GM12878 (cell line): Measurements from ENCODE around the gene MEGF6. TPM values are rescaled to one million over a fixed set of nuclear protein-coding genes. Genes with fewer than 3 reads are reported as not detected.

Experiments used
- ATAC-seq: fragments of 200-7000 bp; cut with Tn5 transposase; 3 replicates; pipeline ENCODE4 v1.9.1; 2020; ENCODE audit warnings: mild to moderate bottlenecking, moderate library complexity
- BruUV-seq: library from RNA; stranded (reverse); fragments of 400-500 nt; replicated peaks from 2 replicates; lab custom pipeline; 2021; lab: Mats Ljungman, UMichigan
- CTCF ChIA-PET: fragments of 300-600 bp; sonication (Branson Sonifier 250); formaldehyde crosslinking; extraction: SDS; loops from one replicate; lab custom pipeline; 2021; ENCODE audit warnings: inconsistent platforms; lab: Yijun Ruan, JAX
- POLR2A ChIA-PET: fragments of 350-600 bp; formaldehyde crosslinking; extraction: SDS; loops from one replicate; lab custom pipeline; 2021; ENCODE audit warnings: inconsistent platforms; lab: Charles Lee
- RAD21 ChIA-PET: fragments of 300-600 bp; sonication (Branson Sonifier 250); formaldehyde crosslinking; loops from one replicate; lab custom pipeline; 2023; ENCODE audit warnings: antibody characterized with exemption; ENCODE audit not compliant: unreplicated experiment; lab: Charles Lee
- SMC1A ChIA-PET: fragments of 300-600 bp; sonication (Branson Sonifier 250); formaldehyde crosslinking; loops from one replicate; lab custom pipeline; 2023; ENCODE audit not compliant: unreplicated experiment, uncharacterized antibody; lab: Charles Lee
- DNase-seq: peaks from one replicate; pipeline ENCODE4 v3.0.0-alpha.2; 2011; ENCODE audit warnings: low read depth, low spot score
- FAIRE-seq: peaks from 3 replicates; lab custom pipeline; 2011; peaks lifted over from hg19 to GRCh38; lab: Jason Lieb, UNC
- H2AFZ ChIP-seq: 2 replicates; pipeline ENCODE4 v1.6.0; 2011; ENCODE audit warnings: low read depth, low read length, control low read depth; ENCODE audit not compliant: control insufficient read depth
- H3K27ac ChIP-seq: 2 replicates; pipeline ENCODE4 v1.5.1; 2011; ENCODE audit warnings: control low read depth; ENCODE audit not compliant: control insufficient read depth, insufficient read depth
- H3K27me3 ChIP-seq, 2 experiments: replicated peaks in 1 of 2; 2 replicates each; pipeline versions ENCODE4 v1.6.0 to v1.6.1; 2011; ENCODE audit warnings: low read length in 1 of 2; ENCODE audit not compliant: control insufficient read depth in 2 of 2, insufficient read depth in 2 of 2
- H3K36me3 ChIP-seq, 2 experiments: 2 replicates each; pipeline ENCODE4 v1.5.1; 2011; ENCODE audit warnings: low read length in 1 of 2; ENCODE audit not compliant: control insufficient read depth in 2 of 2, insufficient read depth in 2 of 2
- H3K4me1 ChIP-seq: 2 replicates; pipeline ENCODE4 v1.6.1; 2011; ENCODE audit warnings: mild to moderate bottlenecking, low read length, moderate library complexity, mixed read lengths; ENCODE audit not compliant: control insufficient read depth, insufficient read depth
- H3K4me2 ChIP-seq: 2 replicates; pipeline ENCODE4 v1.6.0; 2011; ENCODE audit warnings: control low read depth; ENCODE audit not compliant: control insufficient read depth, insufficient read depth
- H3K4me3 ChIP-seq: fragments of 200-600 bp; sonication (generic); 2 replicates; pipeline ENCODE4 v1.5.1; 2016
- H3K79me2 ChIP-seq: 2 replicates; pipeline ENCODE4 v1.6.0; 2011; ENCODE audit warnings: low read length; ENCODE audit not compliant: control insufficient read depth, insufficient read depth
- H3K9ac ChIP-seq: 2 replicates; pipeline ENCODE4 v1.8.0; 2011; ENCODE audit warnings: low read length, control low read depth, mixed read lengths; ENCODE audit not compliant: control insufficient read depth, insufficient read depth
- H3K9me3 ChIP-seq: replicated peaks from 3 replicates; pipeline ENCODE4 v1.5.1; 2011; ENCODE audit warnings: mild to moderate bottlenecking, low read length; ENCODE audit not compliant: control insufficient read depth, insufficient read depth
- H4K20me1 ChIP-seq: 2 replicates; pipeline ENCODE4 v1.6.0; 2011; ENCODE audit not compliant: control insufficient read depth, insufficient read depth
- JUND ChIP-seq: IDR thresholded peaks from 2 replicates; pipeline ENCODE4 v1.6.1; 2012; ENCODE audit warnings: low read depth, mild to moderate bottlenecking, low read length, improper control_type of control experiment, moderate library complexity
- SUPT20H ChIP-seq: IDR thresholded peaks from 2 replicates; pipeline ENCODE4 v1.6.1; 2011; ENCODE audit warnings: low read depth, mild to moderate bottlenecking, low read length, moderate library complexity, borderline replicate concordance; ENCODE audit not compliant: control insufficient read depth
- TCF7 ChIP-seq: IDR thresholded peaks from 2 replicates; pipeline ENCODE4 v1.6.1; 2014; ENCODE audit warnings: antibody characterized with exemption, borderline replicate concordance
- YY1 ChIP-seq: IDR thresholded peaks from 2 replicates; pipeline ENCODE4 v1.6.1; 2011; ENCODE audit warnings: low read depth, mild to moderate bottlenecking, low read length
- WGBS: methylation state at CpG from one replicate; pipeline ENCODE4 v1.1.6; 2016; ENCODE audit warnings: low lambda C conversion rate; ENCODE audit not compliant: insufficient replicate concordance, insufficient coverage; ENCODE audit errors: missing lambda C conversion rate; 5-methylcytosine and 5-hydroxymethylcytosine counted together
- in situ Hi-C: fragments of 300-500 bp; cut with MboI; formaldehyde crosslinking; loops from 9 replicates; pipeline ENCODE4 v1.14.3; 2018; ENCODE audit warnings: mixed read lengths
- intact Hi-C: fragments of 100-400 bp; cut with micrococcal nuclease; formaldehyde crosslinking; loops from one replicate; pipeline ENCODE4 v1.14.2; 2022; ENCODE audit not compliant: unreplicated experiment
- polyA plus RNA-seq, 11 experiments: library from polyadenylated mRNA; depleted of rRNA in 4 of 11; unstranded in 6 of 11; stranded (reverse) in 5 of 11; fragments of >200 nt; fragmentation: Nextera tagmentation in 4 of 11; fragmentation: Illumina TruSeq in 1 of 11; extraction: Ambion mirVana in 4 of 11; extraction: Trizol in 1 of 11; gene quantifications; 1 replicate in 1 of 11; 2 replicates in 10 of 11; pipeline versions ENCODE4 v1.2.1 to v1.2.3, GENCODE V29; 2011 to 2016; ENCODE audit warnings: inconsistent platforms in 2 of 11, missing spikeins in 2 of 11, low read depth in 1 of 11
- total RNA-seq, 4 experiments: library from RNA; depleted of rRNA in 3 of 4; stranded (reverse); fragments of >200 nt in 3 of 4; fragmentation: Illumina TruSeq in 1 of 4; extraction: Trizol in 1 of 4; gene quantifications; 2 replicates each; pipeline versions ENCODE4 v1.2.1 to v1.2.3, GENCODE V29; 2013 to 2021
- TF ChIP-seq, protein P1 (sequence below): IDR thresholded peaks from 2 replicates; pipeline ENCODE4 v1.6.1; 2012; ENCODE audit warnings: mild to moderate bottlenecking, low read depth, low read length
- TF ChIP-seq, protein P2 (sequence below): IDR thresholded peaks from 2 replicates; pipeline ENCODE4 v1.6.1; 2012; ENCODE audit warnings: low read length, inconsistent platforms

MEGF6 gene
- total and polyA plus RNA-seq, 10 of the 15 experiments (the other 5 are each of a cell fraction or from before 2014, with no cell fraction given): 0.03 to 0.41 TPM; not detected in 8

DNA sequence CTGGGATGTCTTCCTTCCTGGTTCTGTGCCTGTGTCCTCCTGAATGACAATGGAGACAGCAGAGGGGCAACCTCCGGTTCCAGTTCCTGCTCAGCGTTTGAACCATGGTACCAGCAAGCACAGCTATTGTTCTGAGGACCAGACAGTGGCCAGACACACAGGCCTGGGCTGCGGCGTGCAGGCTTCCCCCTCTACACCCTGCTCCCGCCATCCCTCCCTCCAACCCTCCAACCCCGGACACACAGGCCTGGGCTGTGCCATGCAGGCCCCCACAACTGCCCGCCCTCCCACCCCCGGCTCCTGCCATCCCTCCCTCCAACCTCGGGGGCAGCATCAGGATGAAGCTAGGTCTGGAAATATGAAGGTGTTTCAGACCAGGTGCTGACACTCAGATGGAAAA lies 5.6 kb upstream of the MEGF6 start:
- Histone ChIP-seq H3K4me2 (no peak overlapping the region), H3K79me2 (no peaks in the 10 kb centered on the region), H3K4me3 (no peak overlapping the region), H3K9me3 (no peaks in the 10 kb centered on the region), H3K4me1 (no peaks in the 10 kb centered on the region), H3K27me3 (peaks cover 0 to 2% of the 10 kb centered on the region in 2 experiments; a peak in 2 of 4 replicates), H3K27ac (no peak overlapping the region), H4K20me1 (no peaks in the 10 kb centered on the region), H3K36me3 (no peaks in the 10 kb centered on the region), H2AFZ (no peak overlapping the region), H3K9ac (no peak overlapping the region)
- in situ Hi-C loops (loop anchor here (5.0 kb wide), 1 partner anchor 165 kb away; the partner anchor contains the start of gene ARHGEF16), intact Hi-C loops (no loop called here)
- ATAC-seq: no peak
- ChIA-PET CTCF (interaction anchor here (0.7 to 2.5 kb wide), 5 partner anchors 10 to 107 kb away, joined by 3 to 12 read pairs (median 3); no protein-coding TSS in a partner anchor), RAD21 (no interaction called here), POLR2A (no interaction called here), SMC1A (no interaction called here)
- WGBS: 26% methylated on average over 5 of the region's 9 CpGs
- TF ChIP-seq, protein P1, sequence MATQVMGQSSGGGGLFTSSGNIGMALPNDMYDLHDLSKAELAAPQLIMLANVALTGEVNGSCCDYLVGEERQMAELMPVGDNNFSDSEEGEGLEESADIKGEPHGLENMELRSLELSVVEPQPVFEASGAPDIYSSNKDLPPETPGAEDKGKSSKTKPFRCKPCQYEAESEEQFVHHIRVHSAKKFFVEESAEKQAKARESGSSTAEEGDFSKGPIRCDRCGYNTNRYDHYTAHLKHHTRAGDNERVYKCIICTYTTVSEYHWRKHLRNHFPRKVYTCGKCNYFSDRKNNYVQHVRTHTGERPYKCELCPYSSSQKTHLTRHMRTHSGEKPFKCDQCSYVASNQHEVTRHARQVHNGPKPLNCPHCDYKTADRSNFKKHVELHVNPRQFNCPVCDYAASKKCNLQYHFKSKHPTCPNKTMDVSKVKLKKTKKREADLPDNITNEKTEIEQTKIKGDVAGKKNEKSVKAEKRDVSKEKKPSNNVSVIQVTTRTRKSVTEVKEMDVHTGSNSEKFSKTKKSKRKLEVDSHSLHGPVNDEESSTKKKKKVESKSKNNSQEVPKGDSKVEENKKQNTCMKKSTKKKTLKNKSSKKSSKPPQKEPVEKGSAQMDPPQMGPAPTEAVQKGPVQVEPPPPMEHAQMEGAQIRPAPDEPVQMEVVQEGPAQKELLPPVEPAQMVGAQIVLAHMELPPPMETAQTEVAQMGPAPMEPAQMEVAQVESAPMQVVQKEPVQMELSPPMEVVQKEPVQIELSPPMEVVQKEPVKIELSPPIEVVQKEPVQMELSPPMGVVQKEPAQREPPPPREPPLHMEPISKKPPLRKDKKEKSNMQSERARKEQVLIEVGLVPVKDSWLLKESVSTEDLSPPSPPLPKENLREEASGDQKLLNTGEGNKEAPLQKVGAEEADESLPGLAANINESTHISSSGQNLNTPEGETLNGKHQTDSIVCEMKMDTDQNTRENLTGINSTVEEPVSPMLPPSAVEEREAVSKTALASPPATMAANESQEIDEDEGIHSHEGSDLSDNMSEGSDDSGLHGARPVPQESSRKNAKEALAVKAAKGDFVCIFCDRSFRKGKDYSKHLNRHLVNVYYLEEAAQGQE: no peak
- TF ChIP-seq YY1 (no peak), JUND (no peak), TCF7 (no peak), SUPT20H (no peak)
- TF ChIP-seq, protein P2, sequence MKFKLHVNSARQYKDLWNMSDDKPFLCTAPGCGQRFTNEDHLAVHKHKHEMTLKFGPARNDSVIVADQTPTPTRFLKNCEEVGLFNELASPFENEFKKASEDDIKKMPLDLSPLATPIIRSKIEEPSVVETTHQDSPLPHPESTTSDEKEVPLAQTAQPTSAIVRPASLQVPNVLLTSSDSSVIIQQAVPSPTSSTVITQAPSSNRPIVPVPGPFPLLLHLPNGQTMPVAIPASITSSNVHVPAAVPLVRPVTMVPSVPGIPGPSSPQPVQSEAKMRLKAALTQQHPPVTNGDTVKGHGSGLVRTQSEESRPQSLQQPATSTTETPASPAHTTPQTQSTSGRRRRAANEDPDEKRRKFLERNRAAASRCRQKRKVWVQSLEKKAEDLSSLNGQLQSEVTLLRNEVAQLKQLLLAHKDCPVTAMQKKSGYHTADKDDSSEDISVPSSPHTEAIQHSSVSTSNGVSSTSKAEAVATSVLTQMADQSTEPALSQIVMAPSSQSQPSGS: no peak
- no peak for FAIRE-seq
- no peak for DNase-seq
- BruUV-seq: no TSS peak
